Measurements from ENCODE around the gene FOXD3.
"Not testable (repeated sequence)": the region's sequence is repeated elsewhere in the genome, so short reads cannot be mapped to it uniquely, and the experiment has no call there.

Gene FOXD3

DNA sequence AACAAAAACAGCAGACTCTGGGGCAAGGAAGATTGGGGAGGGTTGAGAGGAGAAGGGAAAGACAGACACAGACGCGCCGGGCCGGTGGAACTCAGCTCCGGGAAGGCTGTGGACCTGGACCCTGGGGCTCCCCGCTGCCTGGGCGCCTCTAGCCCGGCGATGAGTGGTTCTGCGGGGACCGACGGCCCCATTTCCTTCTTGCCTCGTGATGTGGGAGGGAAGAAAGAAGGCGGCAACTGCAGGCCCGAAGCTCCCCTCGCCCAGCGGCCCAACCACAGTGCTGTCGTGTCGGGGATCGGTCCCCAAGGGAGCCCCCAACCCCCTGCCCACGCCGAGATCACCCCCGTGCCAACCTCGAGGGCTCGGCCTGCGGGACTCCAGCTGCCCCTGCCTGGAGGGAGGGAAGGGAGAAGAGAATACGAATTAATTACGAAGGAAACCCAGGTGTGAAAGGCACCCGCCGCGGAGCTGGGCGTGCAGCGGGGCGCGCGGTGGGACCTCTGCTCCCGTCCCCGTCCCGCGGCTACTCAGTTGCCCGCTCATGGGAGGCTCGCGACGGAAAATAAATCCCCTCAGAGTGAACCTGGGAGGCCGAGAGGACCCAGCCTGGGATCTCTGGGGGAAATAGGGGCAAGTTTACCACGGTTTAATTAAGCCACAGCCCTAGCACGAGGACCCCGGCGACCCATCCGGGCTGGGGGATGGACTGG lies 7.4 kb downstream of the FOXD3 start:
- Histone ChIP-seq H3K27ac (ENCODE audit: low read depth, low read length) (no peak overlapping the region), H3K27me3 (ENCODE audit: control insufficient read depth in 1 of 2, insufficient read depth in 2 of 2, low read length in 2 of 2) (peaks cover 59 to 68% of the 10 kb centered on the region in 2 donors), H3K9ac (ENCODE audit: low read length) (no peak overlapping the region), H3K36me3 (ENCODE audit: insufficient read depth, low read length) (no peaks in the 10 kb centered on the region), H3K4me1 (ENCODE audit: insufficient read depth, low read length) (no peaks in the 10 kb centered on the region), H3K9me3 (ENCODE audit: low read length) (no peaks in the 10 kb centered on the region), H3K4me3 (ENCODE audit: low read depth in 1 of 2, low read length in 2 of 2) (no peak overlapping the region)

GRCh38 chr1:63330331-63330916 lies 8.1 kb downstream of the FOXD3 start:
- H3K4me3 ChIP-seq (ENCODE audit: low read depth in 1 of 2, low read length in 2 of 2) = no peak overlapping the region
- H3K27ac ChIP-seq (ENCODE audit: low read depth, low read length) = no peak overlapping the region
- H3K36me3 ChIP-seq (ENCODE audit: insufficient read depth, low read length) = no peaks in the 10 kb centered on the region
- peaks cover 54 to 62% of the 10 kb centered on the region in 2 donors for H3K27me3 ChIP-seq (ENCODE audit: control insufficient read depth in 1 of 2, insufficient read depth in 2 of 2, low read length in 2 of 2)
- no peaks in the 10 kb centered on the region for H3K4me1 ChIP-seq (ENCODE audit: insufficient read depth, low read length)
- H3K9ac ChIP-seq (ENCODE audit: low read length) = no peak overlapping the region
- H3K9me3 ChIP-seq (ENCODE audit: low read length) = no peaks in the 10 kb centered on the region

DNA sequence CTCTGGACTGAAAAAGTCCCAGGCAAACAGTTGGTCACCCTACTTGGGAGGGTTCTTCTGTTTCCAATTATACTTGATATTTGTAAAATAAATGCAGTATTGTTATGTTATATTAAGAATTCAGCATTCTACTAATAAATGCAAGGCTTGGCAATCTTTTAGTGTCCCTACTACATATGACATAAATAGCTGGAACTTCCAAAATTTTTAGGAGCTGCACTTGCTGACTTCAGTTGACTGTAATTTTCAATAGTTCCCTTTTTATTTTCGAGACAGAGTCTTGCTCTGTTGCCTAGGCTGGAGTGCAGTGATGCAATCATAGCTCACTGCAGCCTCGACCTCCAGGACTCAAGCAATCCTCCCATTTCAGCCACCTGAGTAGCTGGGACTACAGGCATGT lies 20.0 kb downstream of the FOXD3 start:
- Histone ChIP-seq H3K27me3 (ENCODE audit: control insufficient read depth in 1 of 2, insufficient read depth in 2 of 2, low read length in 2 of 2) (no peaks in the 10 kb centered on the region), H3K9ac (ENCODE audit: low read length) (no peak overlapping the region)

DNA sequence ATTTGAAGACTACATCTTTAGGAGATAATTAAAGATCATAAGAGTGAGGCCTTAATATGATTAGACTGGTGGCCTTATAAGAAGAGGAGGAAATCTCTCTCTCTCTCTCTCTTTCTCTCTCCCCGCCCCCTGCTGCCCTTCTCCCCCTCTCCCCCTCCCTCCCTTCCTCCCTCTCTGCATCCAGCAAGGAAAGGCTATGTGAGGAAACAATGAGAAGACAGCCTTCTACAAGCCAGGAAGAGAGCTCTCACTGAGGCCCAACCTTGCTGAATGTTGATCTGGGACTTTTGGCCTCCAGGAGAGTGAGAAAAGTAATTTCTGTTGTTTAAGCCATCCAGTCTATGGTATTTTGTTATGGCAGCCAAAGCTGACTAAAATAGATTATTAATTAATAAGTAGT lies 21.6 kb downstream of the FOXD3 start:
- Histone ChIP-seq H3K4me1 (ENCODE audit: insufficient read depth, low read length) (no peaks in the 10 kb centered on the region), H3K9me3 (ENCODE audit: low read length) (no peaks in the 10 kb centered on the region), H3K9ac (ENCODE audit: low read length) (no peak overlapping the region), H3K27ac (ENCODE audit: low read depth, low read length) (no peak overlapping the region), H3K4me3 (ENCODE audit: low read depth in 1 of 2, low read length in 2 of 2) (no peak overlapping the region), H3K36me3 (ENCODE audit: insufficient read depth, low read length) (no peaks in the 10 kb centered on the region), H3K27me3 (ENCODE audit: control insufficient read depth in 1 of 2, insufficient read depth in 2 of 2, low read length in 2 of 2) (no peaks in the 10 kb centered on the region)

More for the DNA sequence above, 20.0 kb downstream of the FOXD3 start:
- Histone ChIP-seq H3K27ac (ENCODE audit: low read depth, low read length) (no peak overlapping the region), H3K36me3 (ENCODE audit: insufficient read depth, low read length) (no peaks in the 10 kb centered on the region), H3K9me3 (ENCODE audit: low read length) (no peaks in the 10 kb centered on the region), H3K4me1 (ENCODE audit: insufficient read depth, low read length) (no peaks in the 10 kb centered on the region), H3K4me3 (ENCODE audit: low read depth in 1 of 2, low read length in 2 of 2) (no peak overlapping the region)

GRCh38 chr1:63350320-63350719 lies 28.0 kb downstream of the FOXD3 start:
- no peak overlapping the region for H3K9ac ChIP-seq (ENCODE audit: low read length)
- H3K4me3 ChIP-seq (ENCODE audit: low read depth in 1 of 2, low read length in 2 of 2) = no peak overlapping the region
- H3K27ac ChIP-seq (ENCODE audit: low read depth, low read length) = no peak overlapping the region
- no peaks in the 10 kb centered on the region for H3K27me3 ChIP-seq (ENCODE audit: control insufficient read depth in 1 of 2, insufficient read depth in 2 of 2, low read length in 2 of 2)
- no peaks in the 10 kb centered on the region for H3K9me3 ChIP-seq (ENCODE audit: low read length)
- H3K4me1 ChIP-seq (ENCODE audit: insufficient read depth, low read length) = no peaks in the 10 kb centered on the region
- no peaks in the 10 kb centered on the region for H3K36me3 ChIP-seq (ENCODE audit: insufficient read depth, low read length)

DNA sequence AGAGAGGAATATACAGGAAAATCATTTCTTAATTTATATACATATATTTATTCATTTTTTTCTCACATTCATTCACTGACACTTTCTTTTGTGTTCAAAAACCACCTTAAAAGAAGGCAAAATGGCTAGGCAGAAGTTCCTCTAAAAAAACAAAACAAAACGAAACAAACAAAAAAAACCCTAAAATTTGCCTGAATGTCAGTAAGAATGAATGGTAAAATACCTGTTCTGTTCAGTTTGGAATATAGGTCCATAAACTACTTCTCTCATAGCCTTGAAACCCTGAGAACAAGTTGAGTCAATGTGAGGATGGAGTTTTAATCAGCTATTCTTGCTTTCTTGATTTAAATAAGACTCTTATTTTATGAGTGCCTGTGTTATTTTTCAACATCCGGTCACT lies 30.4 kb downstream of the FOXD3 start:
- H3K9ac ChIP-seq (ENCODE audit: low read length) = no peak overlapping the region
- H3K4me3 ChIP-seq (ENCODE audit: low read depth in 1 of 2, low read length in 2 of 2) = no peak overlapping the region
- H3K27me3 ChIP-seq (ENCODE audit: control insufficient read depth in 1 of 2, insufficient read depth in 2 of 2, low read length in 2 of 2) = no peaks in the 10 kb centered on the region
- no peaks in the 10 kb centered on the region for H3K9me3 ChIP-seq (ENCODE audit: low read length)
- H3K4me1 ChIP-seq (ENCODE audit: insufficient read depth, low read length) = no peaks in the 10 kb centered on the region
- no peaks in the 10 kb centered on the region for H3K36me3 ChIP-seq (ENCODE audit: insufficient read depth, low read length)
- no peak overlapping the region for H3K27ac ChIP-seq (ENCODE audit: low read depth, low read length)

DNA sequence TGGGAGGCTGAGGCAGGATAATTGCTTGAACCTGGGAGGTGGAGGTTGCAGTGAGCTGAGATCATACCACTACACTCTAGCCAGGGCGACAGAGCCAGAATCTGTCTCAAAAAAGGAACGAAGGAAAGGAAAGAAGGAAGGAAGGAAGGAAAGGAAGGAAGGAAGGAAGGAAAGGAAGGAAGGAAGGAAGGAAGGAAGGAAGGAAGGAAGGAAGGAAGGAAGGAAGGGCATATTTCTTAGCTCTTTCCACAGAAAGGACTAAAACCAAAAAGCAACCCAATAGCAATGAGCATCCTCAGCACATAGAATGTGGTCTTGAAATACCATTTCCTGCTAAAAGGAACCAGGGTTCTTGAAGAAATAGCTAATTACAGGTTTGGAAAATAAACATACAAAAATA lies 33.9 kb downstream of the FOXD3 start:
- H3K9me3 ChIP-seq (ENCODE audit: low read length); H3K27ac ChIP-seq (ENCODE audit: low read depth, low read length); H3K9ac ChIP-seq (ENCODE audit: low read length); H3K4me3 ChIP-seq (ENCODE audit: low read depth in 1 of 2, low read length in 2 of 2); H3K36me3 ChIP-seq (ENCODE audit: insufficient read depth, low read length); H3K4me1 ChIP-seq (ENCODE audit: insufficient read depth, low read length); H3K27me3 ChIP-seq (ENCODE audit: control insufficient read depth in 1 of 2, insufficient read depth in 2 of 2, low read length in 2 of 2): not testable (repeated sequence)

GRCh38 chr1:63359561-63359960 lies 37.2 kb downstream of the FOXD3 start:
- H3K4me3 ChIP-seq (ENCODE audit: low read depth in 1 of 2, low read length in 2 of 2) = no peak overlapping the region
- H3K9ac ChIP-seq (ENCODE audit: low read length) = no peak overlapping the region
- H3K4me1 ChIP-seq (ENCODE audit: insufficient read depth, low read length) = no peaks in the 10 kb centered on the region
- no peaks in the 10 kb centered on the region for H3K9me3 ChIP-seq (ENCODE audit: low read length)
- H3K27me3 ChIP-seq (ENCODE audit: control insufficient read depth in 1 of 2, insufficient read depth in 2 of 2, low read length in 2 of 2) = no peaks in the 10 kb centered on the region
- no peaks in the 10 kb centered on the region for H3K36me3 ChIP-seq (ENCODE audit: insufficient read depth, low read length)
- H3K27ac ChIP-seq (ENCODE audit: low read depth, low read length) = no peak overlapping the region

DNA sequence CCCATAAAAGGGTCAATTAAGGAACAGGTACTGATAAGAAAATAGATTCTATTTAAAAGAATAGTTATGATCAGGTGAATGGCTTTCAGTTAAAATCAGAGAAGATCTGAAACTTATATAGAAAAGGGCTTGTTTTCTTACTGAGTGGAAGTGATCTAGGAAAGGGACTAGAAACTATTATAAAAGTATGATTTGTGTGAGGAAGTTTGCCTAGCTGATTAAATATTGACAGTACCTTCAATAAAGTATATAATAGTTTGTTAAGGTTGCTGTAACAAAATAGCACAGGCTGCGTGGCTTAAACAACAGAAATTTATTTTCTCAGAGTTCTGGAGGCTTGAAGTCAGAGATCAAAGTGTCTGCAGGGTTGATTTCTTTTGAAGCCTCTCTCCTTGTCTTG lies 39.7 kb downstream of the FOXD3 start:
- Histone ChIP-seq H3K4me1 (ENCODE audit: insufficient read depth, low read length) (no peaks in the 10 kb centered on the region), H3K27me3 (ENCODE audit: control insufficient read depth in 1 of 2, insufficient read depth in 2 of 2, low read length in 2 of 2) (no peaks in the 10 kb centered on the region), H3K27ac (ENCODE audit: low read depth, low read length) (no peak overlapping the region), H3K9me3 (ENCODE audit: low read length) (no peaks in the 10 kb centered on the region), H3K9ac (ENCODE audit: low read length) (no peak overlapping the region), H3K36me3 (ENCODE audit: insufficient read depth, low read length) (no peaks in the 10 kb centered on the region), H3K4me3 (ENCODE audit: low read depth in 1 of 2, low read length in 2 of 2) (no peak overlapping the region)

GRCh38 chr1:63362578-63362977 lies 40.2 kb downstream of the FOXD3 start:
- Histone ChIP-seq H3K4me3 (ENCODE audit: low read depth in 1 of 2, low read length in 2 of 2) (no peak overlapping the region), H3K27ac (ENCODE audit: low read depth, low read length) (no peak overlapping the region), H3K4me1 (ENCODE audit: insufficient read depth, low read length) (no peaks in the 10 kb centered on the region), H3K36me3 (ENCODE audit: insufficient read depth, low read length) (no peaks in the 10 kb centered on the region), H3K9me3 (ENCODE audit: low read length) (no peaks in the 10 kb centered on the region), H3K27me3 (ENCODE audit: control insufficient read depth in 1 of 2, insufficient read depth in 2 of 2, low read length in 2 of 2) (no peaks in the 10 kb centered on the region), H3K9ac (ENCODE audit: low read length) (no peak overlapping the region)

DNA sequence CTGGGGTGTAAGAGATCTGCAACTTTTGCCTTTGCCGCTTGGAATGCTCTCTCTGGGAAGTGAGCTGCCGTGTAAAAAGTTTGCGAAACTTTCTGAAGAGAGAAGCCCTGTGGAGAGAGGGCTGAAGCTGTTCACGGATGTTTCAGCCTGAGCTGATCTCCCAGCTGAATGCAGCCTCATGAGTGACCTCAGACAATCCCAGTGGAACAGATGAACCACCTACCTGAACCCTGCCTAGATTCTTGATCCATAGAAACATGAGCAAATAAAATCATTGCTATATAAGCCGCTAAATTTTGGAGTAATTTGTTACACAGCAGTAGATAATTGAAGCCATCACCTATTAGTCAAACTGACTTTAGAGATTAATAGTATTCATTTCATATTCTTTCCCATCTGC lies 40.6 kb downstream of the FOXD3 start:
- Histone ChIP-seq H3K4me3 (ENCODE audit: low read depth in 1 of 2, low read length in 2 of 2) (no peak overlapping the region), H3K9me3 (ENCODE audit: low read length) (no peaks in the 10 kb centered on the region), H3K36me3 (ENCODE audit: insufficient read depth, low read length) (no peaks in the 10 kb centered on the region), H3K9ac (ENCODE audit: low read length) (no peak overlapping the region), H3K27ac (ENCODE audit: low read depth, low read length) (no peak overlapping the region), H3K4me1 (ENCODE audit: insufficient read depth, low read length) (no peaks in the 10 kb centered on the region), H3K27me3 (ENCODE audit: control insufficient read depth in 1 of 2, insufficient read depth in 2 of 2, low read length in 2 of 2) (no peaks in the 10 kb centered on the region)

GRCh38 chr1:63366908-63367214 lies 44.5 kb downstream of the FOXD3 start:
- no peaks in the 10 kb centered on the region for H3K36me3 ChIP-seq (ENCODE audit: insufficient read depth, low read length)
- no peak overlapping the region for H3K9ac ChIP-seq (ENCODE audit: low read length)
- peak overlapping the region; percentile 37 to 88 for H3K4me3 ChIP-seq (ENCODE audit: low read depth in 1 of 2, low read length in 2 of 2)
- peak overlapping the region; percentile 26 for H3K27ac ChIP-seq (ENCODE audit: low read depth, low read length)
- no peaks in the 10 kb centered on the region for H3K9me3 ChIP-seq (ENCODE audit: low read length)
- no peaks in the 10 kb centered on the region for H3K27me3 ChIP-seq (ENCODE audit: control insufficient read depth in 1 of 2, insufficient read depth in 2 of 2, low read length in 2 of 2)
- H3K4me1 ChIP-seq (ENCODE audit: insufficient read depth, low read length) = peaks cover 4% of the 10 kb centered on the region

Data from muscle layer of colon (tissue), 2 donors.